Hepatocyte (in vitro differentiated cells): ENCODE data around the gene TANGO6. TPM values are rescaled to one million over a fixed set of nuclear protein-coding genes. Genes with fewer than 3 reads are reported as not detected.

Experiments used
- DNase-seq: peaks from one replicate; pipeline ENCODE4 v3.0.0-alpha.2; 2016; ENCODE audit warnings: low spot score
- H2AFZ ChIP-seq: fragments of 200-600 bp; sonication (generic); 2 replicates; pipeline ENCODE4 v1.6.0; 2016; ENCODE audit warnings: antibody characterized with exemption, mild to moderate bottlenecking
- H3K27ac ChIP-seq: fragments of 200-600 bp; sonication (generic); 2 replicates; pipeline ENCODE4 v1.5.1; 2016; ENCODE audit warnings: mild to moderate bottlenecking
- H3K27me3 ChIP-seq: fragments of 200-600 bp; sonication (generic); 2 replicates; pipeline ENCODE4 v1.6.1; 2016
- H3K36me3 ChIP-seq: fragments of 200-600 bp; sonication (generic); replicated peaks from 2 replicates; pipeline ENCODE4 v1.5.1; 2016; ENCODE audit warnings: low read depth; ENCODE audit not compliant: insufficient read depth
- H3K4me1 ChIP-seq: fragments of 200-600 bp; sonication (generic); 2 replicates; pipeline ENCODE4 v1.5.1; 2016; ENCODE audit warnings: mild to moderate bottlenecking, moderate library complexity; ENCODE audit not compliant: insufficient read depth
- H3K4me2 ChIP-seq: fragments of 200-600 bp; sonication (generic); 2 replicates; pipeline ENCODE4 v1.6.0; 2016
- H3K4me3 ChIP-seq: fragments of 200-600 bp; sonication (generic); 2 replicates; pipeline ENCODE4 v1.5.1; 2016; ENCODE audit warnings: mild to moderate bottlenecking
- H3K79me2 ChIP-seq: fragments of 200-600 bp; sonication (generic); 2 replicates; pipeline ENCODE4 v1.6.0; 2017; ENCODE audit warnings: mild to moderate bottlenecking
- H3K9me2 ChIP-seq: fragments of 200-600 bp; sonication (generic); replicated peaks from 2 replicates; pipeline ENCODE4 v1.6.0; 2017; ENCODE audit warnings: mild to moderate bottlenecking; ENCODE audit not compliant: insufficient read depth
- H3K9me3 ChIP-seq: fragments of 200-600 bp; sonication (generic); 2 replicates; pipeline ENCODE4 v1.5.1; 2016; ENCODE audit warnings: low read depth, mild to moderate bottlenecking
- H4K20me1 ChIP-seq: fragments of 200-600 bp; sonication (generic); 2 replicates; pipeline ENCODE4 v1.6.0; 2016; ENCODE audit warnings: mild to moderate bottlenecking; ENCODE audit not compliant: insufficient read depth, poor library complexity, severe bottlenecking
- CTCF ChIP-seq: fragments of 200-600 bp; sonication (generic); IDR thresholded peaks from 2 replicates; pipeline ENCODE4 v1.5.1; 2016; ENCODE audit warnings: antibody characterized with exemption, mild to moderate bottlenecking; ENCODE audit not compliant: poor library complexity
- EZH2 ChIP-seq: fragments of 200-600 bp; sonication (generic); IDR thresholded peaks from 2 replicates; pipeline ENCODE4 v1.6.1; 2016; ENCODE audit warnings: antibody characterized with exemption, mild to moderate bottlenecking, borderline replicate concordance
- EZH2phosphoT487 ChIP-seq: fragments of 200-600 bp; sonication (generic); IDR thresholded peaks from one replicate; pipeline ENCODE4 v1.6.1; 2018; ENCODE audit warnings: antibody characterized with exemption, mild to moderate bottlenecking, low read depth, moderate library complexity; ENCODE audit not compliant: unreplicated experiment, severe bottlenecking
- WGBS: methylation state at CpG from one replicate; pipeline ENCODE4 v1.1.6; 2016; ENCODE audit warnings: low lambda C conversion rate; ENCODE audit errors: missing lambda C conversion rate; 5-methylcytosine and 5-hydroxymethylcytosine counted together
- polyA plus RNA-seq: library from polyadenylated mRNA; unstranded; fragments of >200 nt; fragmentation: Nextera tagmentation; extraction: Ambion mirVana; gene quantifications from 2 replicates; pipeline ENCODE4 v1.2.1, GENCODE V29; 2016
- total RNA-seq: library from RNA; depleted of rRNA; stranded (reverse); fragments of >200 nt; gene quantifications from 2 replicates; pipeline ENCODE4 v1.2.3, GENCODE V29; 2014

The TANGO6 gene
- total and polyA plus RNA-seq, 2 experiments from 2014 or later = 4.8 to 6.5 TPM

- Histone ChIP-seq H3K4me1 (peaks cover 25% of the 10 kb centered on the region), H3K27ac (no peak overlapping the region), H3K4me2 (peak overlapping the region; percentile 98), H3K36me3 (no peaks in the 10 kb centered on the region), H3K27me3 (peaks cover 31% of the 10 kb centered on the region), H3K4me3 (no peak overlapping the region), H3K9me2 (no peaks in the 10 kb centered on the region), H3K9me3 (no peaks in the 10 kb centered on the region), H4K20me1 (peaks cover 8% of the 10 kb centered on the region), H2AFZ (no peak overlapping the region), H3K79me2 (no peaks in the 10 kb centered on the region)
- DNase-seq = no peak
- TF ChIP-seq EZH2phosphoT487 (no peak), EZH2 (no peak), CTCF (no peak)
- WGBS = 35% methylated on average over 9 of the region's 9 CpGs
Observed at GRCh38 chr16:69108064-69108904, 265.0 kb downstream of the TANGO6 start.

- 89% methylated on average over 4 of the region's 4 CpGs for WGBS
- Histone ChIP-seq H4K20me1 (peaks cover 8% of the 10 kb centered on the region), H3K79me2 (no peaks in the 10 kb centered on the region), H3K36me3 (no peaks in the 10 kb centered on the region), H3K4me2 (no peak overlapping the region), H2AFZ (no peak overlapping the region), H3K27me3 (peaks cover 31% of the 10 kb centered on the region), H3K4me1 (peaks cover 25% of the 10 kb centered on the region), H3K9me2 (no peaks in the 10 kb centered on the region), H3K4me3 (no peak overlapping the region), H3K27ac (no peak overlapping the region), H3K9me3 (no peaks in the 10 kb centered on the region)
- no peak for DNase-seq
- TF ChIP-seq EZH2phosphoT487 = no peak
- TF ChIP-seq CTCF = no peak
- TF ChIP-seq EZH2 = no peak
Observed at GRCh38 chr16:69108905-69109252, 265.5 kb downstream of the TANGO6 start.

- DNase-seq = no peak
- 97% methylated on average over 46 of the region's 48 CpGs for WGBS
- no peak overlapping the region for H2AFZ ChIP-seq
- no peaks in the 10 kb centered on the region for H3K9me2 ChIP-seq
- H4K20me1 ChIP-seq = peaks cover 8% of the 10 kb centered on the region
- H3K4me3 ChIP-seq = no peak overlapping the region
- no peaks in the 10 kb centered on the region for H3K79me2 ChIP-seq
- peaks cover 31% of the 10 kb centered on the region for H3K27me3 ChIP-seq
- no peaks in the 10 kb centered on the region for H3K9me3 ChIP-seq
- peaks cover 25% of the 10 kb centered on the region for H3K4me1 ChIP-seq
- H3K4me2 ChIP-seq = no peak overlapping the region
- H3K27ac ChIP-seq = no peak overlapping the region
- H3K36me3 ChIP-seq = no peaks in the 10 kb centered on the region
- TF ChIP-seq CTCF (no peak), EZH2phosphoT487 (no peak), EZH2 (no peak)
Observed at GRCh38 chr16:69109486-69110270, 266.3 kb downstream of the TANGO6 start.
